KBM-7 (cell line): ENCODE results near the gene PLXNA2.
A peak's percentile ranks its signal among the peaks of the same experiment; 100 is the strongest.

Experiments
- DNase-seq: peaks from one replicate; pipeline ENCODE4 v3.0.0-alpha.2; 2015
- in situ Hi-C: fragments of 300-500 bp; cut with MboI; formaldehyde crosslinking; loops from 2 replicates; pipeline ENCODE4 v1.14.3; 2020; ENCODE audit warnings: low sequenced_read_pairs, low pct_unique_long_range_greater_than_20kb, mixed read lengths

The PLXNA2 gene

GRCh38 chr1:208270651-208271141, 26.5 kb upstream of the PLXNA2 start:
- no peak for DNase-seq
- in situ Hi-C loops = no loop called here

GRCh38 chr1:208269338-208269666, 25.1 kb upstream of the PLXNA2 start:
- in situ Hi-C loops = no loop called here

DNA sequence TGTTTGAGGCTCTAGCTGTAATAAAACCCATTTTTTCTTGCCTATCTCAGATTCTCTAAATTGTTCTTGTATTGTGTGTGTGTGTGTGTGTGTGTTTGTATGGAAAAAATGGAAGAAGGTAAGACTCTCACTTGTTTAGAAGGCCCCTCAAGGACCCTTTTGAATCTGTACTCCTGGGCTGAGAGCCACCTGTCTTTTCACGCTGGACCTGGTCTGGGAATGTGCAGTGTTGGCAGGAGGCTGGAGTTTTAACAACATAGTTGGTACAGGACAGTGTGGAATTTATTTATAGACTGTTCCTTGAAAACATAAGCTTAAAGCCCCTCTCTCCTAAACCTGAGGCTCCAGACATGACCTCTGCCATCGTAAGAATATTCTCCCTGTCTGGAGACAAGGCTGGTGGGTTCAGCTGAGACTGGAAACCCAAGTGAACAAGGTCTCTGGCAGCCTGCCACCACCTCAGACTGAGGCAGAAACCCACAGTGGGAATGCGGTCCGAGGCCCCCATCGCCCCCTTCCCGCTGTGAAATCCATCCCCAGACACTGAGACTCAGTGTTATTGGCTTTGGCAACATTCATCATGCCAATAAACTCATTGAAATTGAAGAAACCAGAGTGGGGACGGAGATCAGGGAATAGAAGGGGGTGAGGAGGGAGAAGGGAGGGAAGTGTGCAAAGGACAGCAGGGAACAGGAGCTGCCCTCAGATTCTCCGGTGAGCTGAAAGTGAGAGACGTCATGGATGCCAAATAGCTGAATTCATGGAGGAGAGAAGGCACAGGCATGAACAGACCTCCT, 24.6 kb upstream of the PLXNA2 start:
- in situ Hi-C loops = no loop called here
- DNase-seq = no peak

More at GRCh38 chr1:208269338-208269666, 25.1 kb upstream of the PLXNA2 start:
- no peak for DNase-seq

GRCh38 chr1:208265525-208265924, 21.3 kb upstream of the PLXNA2 start:
- in situ Hi-C loops = no loop called here
- DNase-seq = no peak

GRCh38 chr1:208265122-208265469, 20.9 kb upstream of the PLXNA2 start:
- in situ Hi-C loops = no loop called here

GRCh38 chr1:208264469-208265121, 20.4 kb upstream of the PLXNA2 start:
- DNase-seq = no peak
- in situ Hi-C loops = no loop called here

More at GRCh38 chr1:208265122-208265469, 20.9 kb upstream of the PLXNA2 start:
- no peak for DNase-seq

GRCh38 chr1:208261874-208262273, 17.7 kb upstream of the PLXNA2 start:
- no peak for DNase-seq
- in situ Hi-C loops = no loop called here

DNA sequence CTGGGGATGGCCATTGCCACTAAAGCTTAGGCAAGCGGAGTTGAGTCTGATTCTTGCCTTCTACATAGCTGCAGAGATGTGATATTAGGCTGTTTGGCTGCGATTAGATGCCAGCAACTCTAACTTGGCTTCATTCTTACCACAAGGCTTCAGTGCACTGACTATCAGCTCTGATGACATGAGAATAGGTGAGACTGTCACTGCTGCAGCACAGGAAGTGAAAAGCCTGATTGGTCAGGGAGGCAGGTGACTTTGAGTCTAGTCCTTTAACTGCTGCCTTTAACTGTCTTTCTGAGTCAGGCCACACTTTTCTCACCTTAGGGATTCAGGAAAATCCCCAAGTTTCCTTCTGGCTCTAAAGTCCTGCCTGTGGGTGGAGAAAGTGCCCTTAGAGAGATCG, 14.1 kb upstream of the PLXNA2 start:
- in situ Hi-C loops = no loop called here
- no peak for DNase-seq

GRCh38 chr1:208257351-208257750, 13.2 kb upstream of the PLXNA2 start:
- DNase-seq = no peak
- in situ Hi-C loops = no loop called here

DNA sequence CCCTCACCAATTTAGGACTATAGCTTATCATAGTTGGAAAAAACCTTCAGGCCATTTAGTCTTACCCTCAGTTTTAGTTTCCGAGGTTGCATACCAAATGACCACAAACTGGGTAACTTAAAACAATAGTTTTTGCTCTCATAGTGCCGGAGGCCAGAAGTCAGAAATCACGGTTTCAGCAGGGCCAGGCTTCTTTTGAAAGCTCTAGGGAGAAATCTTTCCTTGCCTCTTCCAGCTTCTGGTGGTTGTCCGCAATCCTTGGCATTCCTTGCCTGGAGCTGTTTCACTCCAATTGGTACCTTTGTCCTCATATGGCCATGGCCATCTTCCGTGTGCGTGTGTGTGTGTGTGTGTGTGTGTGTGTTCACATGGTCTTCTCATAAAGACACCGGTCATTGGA, 12.4 kb upstream of the PLXNA2 start:
- in situ Hi-C loops = no loop called here
- DNase-seq = no peak

DNA sequence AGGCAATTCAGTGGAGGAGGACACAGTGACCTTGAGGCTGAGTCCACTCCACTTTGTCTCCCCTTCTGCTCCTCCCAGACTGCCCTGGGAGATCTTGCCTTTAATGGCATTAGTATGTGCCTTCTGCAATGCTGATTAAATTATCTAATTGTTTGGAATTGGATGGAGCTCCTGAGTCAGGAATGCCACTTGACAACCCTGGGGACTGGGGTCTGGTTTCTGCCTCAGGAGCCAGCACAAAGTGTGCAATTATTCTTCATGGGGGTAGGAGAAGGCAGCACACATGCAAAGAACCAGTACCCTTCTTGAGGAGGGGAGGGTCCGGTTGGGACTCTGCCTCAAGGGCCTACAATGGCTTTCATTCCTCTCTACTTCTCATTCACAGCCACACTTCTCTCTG, 11.9 kb upstream of the PLXNA2 start:
- in situ Hi-C loops = no loop called here
- no peak for DNase-seq

GRCh38 chr1:208254862-208255261, 10.7 kb upstream of the PLXNA2 start:
- in situ Hi-C loops = no loop called here
- no peak for DNase-seq

- no peak for DNase-seq
- in situ Hi-C loops = no loop called here
These were observed 10.2 kb upstream of the PLXNA2 start for GRCh38 chr1:208254376-208254775.

DNA sequence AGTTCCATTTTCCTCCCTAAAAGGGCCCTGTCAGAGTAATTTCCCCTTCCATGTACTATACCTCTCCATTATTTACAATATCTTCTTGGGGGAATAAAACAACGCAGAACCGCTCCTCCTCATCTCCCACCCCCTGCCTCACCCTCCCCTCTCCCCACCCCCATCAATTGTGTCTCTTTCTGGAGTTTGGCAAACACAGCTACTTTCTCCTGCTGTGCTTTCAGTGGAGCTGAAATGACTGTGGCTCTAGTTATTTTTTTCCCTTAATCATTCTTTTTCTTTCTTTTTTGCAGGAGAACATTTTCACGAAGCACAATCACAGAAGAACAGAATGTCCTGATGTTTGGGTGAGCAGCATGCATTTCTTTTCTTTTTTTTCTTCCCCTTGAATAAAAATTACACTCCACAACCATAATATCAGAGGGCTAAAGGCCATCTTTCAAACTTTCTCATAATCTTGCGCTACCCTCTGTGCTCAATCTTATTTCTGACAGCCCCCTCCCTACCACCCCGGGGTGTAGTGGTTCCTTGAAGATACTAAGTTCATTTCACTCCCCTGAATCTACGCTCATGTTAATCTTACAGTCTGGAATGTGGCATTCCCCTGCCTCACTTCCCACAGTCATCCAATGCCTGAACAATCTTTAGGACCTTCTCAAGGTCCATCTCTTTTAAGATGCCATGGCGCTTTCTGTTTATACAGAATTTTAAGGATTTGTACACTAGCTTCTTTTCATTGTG, 8.8 kb upstream of the PLXNA2 start:
- in situ Hi-C loops = no loop called here
- no peak for DNase-seq

DNA sequence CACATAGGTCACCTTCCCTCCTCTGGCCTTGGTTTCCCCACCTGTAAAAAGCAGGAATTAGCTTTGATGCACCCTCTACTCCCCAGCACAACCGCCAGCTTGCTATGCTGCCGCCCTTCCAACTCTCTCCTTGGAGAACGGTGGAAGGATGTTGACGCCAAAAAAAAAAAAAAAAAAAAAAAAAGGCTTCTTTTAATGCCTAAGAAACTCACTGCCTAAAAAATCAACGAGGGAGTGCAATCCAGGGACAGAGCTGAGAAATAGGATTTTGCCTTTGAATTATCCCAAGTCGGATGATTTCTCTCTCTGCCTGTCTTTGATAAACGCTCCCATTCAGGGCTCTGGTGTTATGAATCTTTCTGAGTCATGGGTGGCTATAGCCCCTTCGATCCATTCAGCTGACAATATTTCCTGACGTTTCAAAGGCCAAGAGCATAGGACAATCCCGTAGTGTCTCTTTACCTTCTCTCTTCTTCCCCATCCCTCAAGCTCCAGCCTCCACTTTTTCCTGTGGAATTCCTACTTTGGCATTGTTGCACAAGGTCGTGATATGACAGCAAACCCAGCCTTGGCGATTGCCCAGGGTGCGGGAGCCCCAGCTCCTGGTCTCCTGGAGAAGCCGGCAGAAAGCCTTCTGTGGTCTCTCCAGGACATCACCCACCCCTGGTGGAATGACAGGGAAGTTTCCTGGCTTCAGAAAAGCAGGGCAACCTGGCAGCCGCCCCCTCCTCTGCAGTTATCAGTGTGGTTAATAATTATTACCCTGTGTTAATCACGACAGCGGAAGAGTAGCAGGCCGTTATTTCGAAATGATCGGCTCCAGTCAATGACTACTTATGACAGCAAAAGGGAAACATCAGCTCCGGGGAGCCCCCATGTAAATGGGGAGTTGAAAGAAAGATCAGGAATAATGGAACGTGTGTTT, 8.0 kb upstream of the PLXNA2 start:
- in situ Hi-C loops = no loop called here
- peak; percentile 28 for DNase-seq

- in situ Hi-C loops = no loop called here
- DNase-seq = no peak
These were observed 6.8 kb upstream of the PLXNA2 start for GRCh38 chr1:208251015-208251414.

- DNase-seq = no peak
- in situ Hi-C loops = no loop called here
These were observed 6.4 kb upstream of the PLXNA2 start for GRCh38 chr1:208250613-208251012.

DNA sequence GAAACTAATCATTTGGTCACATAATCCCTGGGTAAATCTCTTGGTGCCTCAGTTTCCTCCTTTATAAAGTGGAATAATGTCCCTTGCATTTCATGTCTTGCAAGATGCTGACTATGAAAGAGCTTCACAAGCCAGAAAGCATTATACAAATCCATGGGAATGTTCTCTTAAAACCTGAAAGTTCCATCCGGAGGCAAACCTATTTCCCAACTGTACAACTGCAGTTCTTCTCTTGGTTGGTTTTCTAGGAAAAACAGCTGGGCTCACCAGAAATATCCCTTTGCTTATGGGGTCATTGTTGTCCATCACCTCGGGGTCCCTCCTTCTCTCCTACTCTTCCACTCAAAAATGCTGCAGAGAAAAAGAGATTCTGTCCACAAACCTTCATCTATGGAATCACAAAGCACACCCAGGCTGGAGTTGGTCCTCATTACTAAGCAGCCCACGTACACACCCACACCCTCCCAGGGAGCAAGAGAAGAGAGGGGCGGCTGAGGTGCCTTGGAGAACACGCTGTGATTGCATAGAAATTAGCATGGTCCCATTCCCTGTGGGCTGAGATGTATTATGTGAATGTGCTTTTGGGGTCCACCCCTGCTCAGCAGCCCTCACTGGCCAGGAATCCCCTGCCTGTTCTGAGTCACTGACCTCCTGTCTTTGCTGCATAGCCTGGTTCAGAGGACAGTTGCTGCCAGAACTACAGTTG, 5.0 kb upstream of the PLXNA2 start:
- DNase-seq = no peak
- in situ Hi-C loops = loop anchor here (25.0 kb wide), 1 partner anchor 212 kb away; no protein-coding TSS in a partner anchor
